GM04504 (cell line): Measurements from ENCODE around the gene CXorf65.

Experiments used
- DNase-seq: peaks from one replicate; pipeline ENCODE4 v3.0.0-alpha.2; 2012; ENCODE audit warnings: low read depth

CXorf65 gene

GRCh38 chrX:71105628-71106027 is 912 bp downstream of the CXorf65 start:
- DNase-seq, result no peak

DNA sequence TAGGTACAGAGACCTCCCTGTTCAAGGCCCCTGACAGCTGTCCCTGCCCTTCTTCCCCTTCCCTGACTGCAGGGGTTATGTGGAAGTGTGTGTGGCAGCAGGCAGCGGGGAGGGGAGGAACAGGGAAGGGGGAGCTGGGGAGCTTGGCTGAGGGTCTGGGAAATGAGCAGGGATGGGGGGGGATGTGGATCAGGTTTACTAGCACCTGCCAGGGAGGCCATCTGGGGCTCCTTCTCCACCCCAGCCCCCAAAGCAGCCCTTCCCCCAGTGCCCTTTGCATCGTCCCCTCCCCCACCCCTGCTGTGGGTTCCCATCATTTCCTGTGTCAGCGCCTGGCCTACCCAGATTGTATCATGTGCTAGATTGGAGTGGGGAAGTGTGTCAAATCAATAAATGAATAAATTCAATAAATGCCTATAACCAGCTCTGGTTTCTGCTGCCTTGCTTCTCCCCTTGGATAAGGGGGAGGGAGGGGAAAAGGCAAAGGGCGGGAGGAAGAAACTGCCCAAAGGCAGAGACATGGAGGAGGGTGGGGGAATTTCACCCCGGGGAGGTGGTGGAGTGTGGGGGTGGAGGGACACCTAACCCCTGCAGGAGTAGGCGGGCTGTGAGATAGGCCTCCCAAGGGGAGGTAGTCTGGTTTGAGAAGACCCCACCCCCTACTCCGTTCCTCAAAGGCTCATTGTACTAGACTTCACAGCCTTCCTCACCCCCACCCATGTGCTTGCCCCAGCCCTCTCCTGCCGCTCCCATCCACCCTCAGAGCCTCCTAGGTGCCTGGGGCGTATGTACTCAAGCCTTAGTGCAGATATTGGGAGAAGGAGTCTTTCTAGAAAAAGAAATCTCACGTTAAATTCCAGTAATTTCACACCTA is 3.2 kb downstream of the CXorf65 start:
- no peak for DNase-seq

- no peak for DNase-seq
Measured at GRCh38 chrX:71102292-71102691, 4.2 kb downstream of the CXorf65 start.

GRCh38 chrX:71100581-71101505 is 5.7 kb downstream of the CXorf65 start:
- no peak for DNase-seq

DNA sequence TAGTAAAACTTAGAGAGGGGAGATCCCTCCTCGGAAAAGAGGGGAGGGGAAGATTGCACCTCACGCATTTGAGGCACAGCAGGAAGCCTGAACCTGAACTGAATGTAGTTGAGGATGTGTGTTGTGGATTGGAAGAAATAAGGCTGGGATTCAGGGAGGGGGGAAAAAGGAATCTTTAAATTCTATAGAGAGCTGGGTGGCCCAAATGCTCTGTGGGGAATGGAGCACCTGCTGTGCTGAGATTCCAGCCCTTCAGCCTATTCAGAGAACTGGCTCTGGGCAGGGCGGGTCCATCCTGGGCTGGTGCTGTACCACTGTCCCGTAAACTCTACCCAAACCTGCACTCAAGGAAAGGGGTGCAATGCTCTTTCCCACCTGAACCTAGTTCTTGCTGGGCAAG is 6.8 kb downstream of the CXorf65 start:
- no peak for DNase-seq

- no peak for DNase-seq
Measured at GRCh38 chrX:71098951-71099506, 7.5 kb downstream of the CXorf65 start.

DNA sequence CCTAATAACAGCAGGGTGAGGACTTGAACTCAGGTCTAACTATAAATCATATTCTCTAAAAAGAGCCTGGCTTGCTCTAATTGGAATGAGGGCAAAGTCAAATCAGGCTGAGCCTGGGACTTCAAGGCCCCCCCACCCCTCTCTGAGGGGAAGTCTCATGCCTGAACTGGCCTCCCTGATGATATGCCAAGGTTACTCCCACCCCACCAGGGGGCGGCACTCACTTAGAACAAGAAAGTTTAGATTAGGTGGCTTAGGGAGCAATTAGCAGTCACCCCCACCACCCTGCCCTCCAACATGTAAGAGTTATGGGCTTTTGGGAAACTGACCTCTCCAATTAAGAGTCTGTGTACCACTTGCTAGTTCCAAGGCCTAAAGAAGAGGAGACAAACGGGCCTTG is 8.2 kb downstream of the CXorf65 start:
- no peak for DNase-seq

DNA sequence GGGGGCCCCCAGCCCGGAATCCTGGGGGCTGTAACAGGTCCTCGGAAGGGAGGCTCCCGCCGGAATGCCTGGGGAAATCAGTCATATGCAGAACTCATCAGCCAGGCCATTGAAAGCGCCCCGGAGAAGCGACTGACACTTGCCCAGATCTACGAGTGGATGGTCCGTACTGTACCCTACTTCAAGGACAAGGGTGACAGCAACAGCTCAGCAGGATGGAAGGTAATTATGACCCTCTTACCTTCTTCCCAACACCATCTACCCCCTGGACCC is 9.8 kb downstream of the CXorf65 start:
- no peak for DNase-seq

GRCh38 chrX:71095981-71096759 is 10.4 kb downstream of the CXorf65 start:
- no peak for DNase-seq

- peak; percentile 46 for DNase-seq
Measured at GRCh38 chrX:71095555-71095980, 11.0 kb downstream of the CXorf65 start, which contains the start of gene FOXO4. Gene FOXO4, plus strand, starts transcription at chrX:71095851. Its CDS starts 678 bp downstream, at chrX:71096529.

GRCh38 chrX:71095033-71095432 is 11.5 kb downstream of the CXorf65 start:
- DNase-seq, result no peak

DNA sequence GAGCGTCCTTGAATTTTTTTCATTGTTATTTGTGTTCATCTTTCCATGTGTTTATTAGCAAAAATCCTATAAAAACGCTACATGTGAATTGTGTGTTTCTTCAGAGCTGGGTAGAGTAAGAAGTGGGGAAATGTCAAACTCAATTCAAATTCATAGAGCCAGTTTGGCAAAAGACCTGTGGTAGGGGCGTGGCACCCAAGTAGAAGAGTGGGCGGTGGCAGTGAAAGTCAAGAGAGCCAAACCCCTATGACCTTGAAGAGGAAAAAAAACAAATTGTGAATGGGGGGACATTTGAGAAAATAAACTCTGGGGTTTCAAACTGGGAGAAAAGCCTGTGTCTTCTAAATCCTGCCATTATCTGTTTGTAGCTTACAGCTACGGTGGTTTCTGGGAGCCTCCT is 15.3 kb downstream of the CXorf65 start:
- no peak for DNase-seq

GRCh38 chrX:71085900-71086299 is 20.6 kb downstream of the CXorf65 start:
- DNase-seq, result no peak

DNA sequence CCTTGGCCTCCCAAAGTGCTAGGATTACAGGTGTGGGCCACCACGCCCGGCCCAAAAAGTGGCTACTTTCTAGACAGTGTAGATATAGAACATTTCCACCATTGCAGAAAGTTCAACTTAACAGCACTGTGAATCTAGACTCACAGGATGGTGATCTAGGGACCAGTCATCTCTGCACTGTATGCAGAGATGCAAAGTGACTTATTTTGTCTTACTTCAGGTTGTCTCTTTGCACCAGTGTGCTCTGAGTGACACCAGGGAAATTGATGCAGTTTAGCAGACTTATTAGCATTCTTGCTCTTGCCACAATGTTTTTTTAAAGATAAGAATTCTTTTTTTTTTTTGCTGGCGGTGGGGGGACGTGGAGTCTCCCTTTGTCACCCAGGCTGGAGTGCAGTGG is 23.7 kb downstream of the CXorf65 start:
- no peak for DNase-seq

GRCh38 chrX:71082124-71082647 is 24.4 kb downstream of the CXorf65 start:
- no peak for DNase-seq

DNA sequence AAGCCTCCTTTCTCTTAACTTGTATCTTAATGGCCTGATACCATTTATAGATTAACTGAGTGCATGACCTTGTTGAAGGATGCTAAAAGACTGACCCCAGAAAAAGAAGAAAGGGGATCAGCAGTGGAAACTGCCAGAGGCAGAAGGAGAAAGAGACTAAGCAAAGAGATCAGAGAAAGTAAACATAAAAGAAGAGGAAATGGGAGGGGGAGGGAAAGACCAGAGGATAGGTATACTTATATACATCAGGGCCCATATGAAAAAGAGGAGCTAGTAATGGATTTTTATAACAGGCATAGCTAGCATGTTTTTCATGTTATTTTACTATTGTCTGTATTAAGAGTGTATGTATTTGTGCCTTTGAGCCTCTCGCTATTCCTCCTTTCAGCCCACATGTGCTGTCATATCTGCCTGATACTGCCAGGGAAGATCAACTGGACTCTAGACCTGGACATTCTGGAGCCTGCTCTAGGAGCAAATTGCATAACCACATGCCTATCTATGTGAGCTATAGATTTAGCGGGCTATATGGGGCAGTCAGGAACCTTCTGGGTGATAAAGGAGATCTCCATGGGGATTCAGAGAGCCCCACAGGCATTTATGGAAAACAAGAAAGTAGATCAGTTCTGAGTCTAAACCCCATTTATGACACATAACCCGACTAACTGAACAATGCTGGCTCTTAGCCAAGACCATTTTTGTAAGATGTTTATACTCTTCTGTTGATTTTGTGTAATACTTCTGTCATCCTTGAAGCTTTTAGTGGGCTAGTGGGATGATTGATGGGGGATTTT is 25.0 kb downstream of the CXorf65 start:
- DNase-seq, result no peak

DNA sequence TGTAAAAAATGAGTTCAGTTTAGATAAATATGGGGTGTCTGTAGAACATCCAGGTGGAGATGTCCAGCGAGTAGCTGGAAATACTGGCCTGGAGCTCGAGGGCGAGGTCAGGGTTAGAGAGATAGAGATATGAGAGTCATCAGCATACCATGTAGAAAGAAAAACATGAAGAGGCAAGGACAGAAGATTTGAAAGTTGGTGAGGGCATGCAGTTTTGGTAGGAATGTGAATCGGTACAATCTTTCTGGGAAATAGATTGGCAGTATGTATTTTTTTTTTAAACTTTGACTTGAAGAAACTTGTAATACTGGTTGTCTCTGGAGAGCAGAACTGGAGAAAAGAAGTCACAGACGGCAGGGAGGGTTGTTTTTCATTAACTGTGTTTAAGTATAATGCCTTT is 36.0 kb downstream of the CXorf65 start:
- no peak for DNase-seq

GRCh38 chrX:71068044-71068918 is 38.3 kb downstream of the CXorf65 start, which contains the start of gene SNX12:
Gene SNX12, minus strand, starts transcription at chrX:71068334. Its CDS starts 28 bp downstream, at chrX:71068306.
- DNase-seq, result peak; percentile 84

- no peak for DNase-seq
Measured at GRCh38 chrX:71067712-71068043, 38.9 kb downstream of the CXorf65 start.

DNA sequence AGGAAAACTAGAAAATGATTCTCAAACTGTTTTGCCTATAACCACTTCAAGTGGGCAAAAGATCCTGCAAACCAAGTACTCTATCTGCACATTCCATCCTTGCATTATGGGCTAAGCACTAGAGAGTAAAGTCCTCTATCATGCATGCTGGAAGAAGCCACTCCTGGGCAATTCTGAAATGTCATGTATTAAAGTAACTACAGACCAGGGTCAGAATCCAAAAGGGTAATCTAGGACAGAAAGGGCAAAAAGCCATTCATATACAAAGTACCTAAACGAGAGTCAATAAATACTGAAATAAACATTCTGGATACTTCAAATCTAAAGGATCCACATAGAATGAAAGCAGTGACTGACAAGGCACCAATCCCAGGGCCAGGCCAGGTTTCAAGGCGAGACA is 39.5 kb downstream of the CXorf65 start:
- no peak for DNase-seq
